NAMALWA (cell line): ENCODE data around the gene OR51B4.
"Not testable (repeated sequence)": the region's sequence is repeated elsewhere in the genome, so short reads cannot be mapped to it uniquely, and the experiment has no call there.

Experiments
- DNase-seq: peaks from one replicate; pipeline ENCODE4 v3.0.0-alpha.2; 2015; ENCODE audit warnings: low spot score

Gene OR51B4

DNA sequence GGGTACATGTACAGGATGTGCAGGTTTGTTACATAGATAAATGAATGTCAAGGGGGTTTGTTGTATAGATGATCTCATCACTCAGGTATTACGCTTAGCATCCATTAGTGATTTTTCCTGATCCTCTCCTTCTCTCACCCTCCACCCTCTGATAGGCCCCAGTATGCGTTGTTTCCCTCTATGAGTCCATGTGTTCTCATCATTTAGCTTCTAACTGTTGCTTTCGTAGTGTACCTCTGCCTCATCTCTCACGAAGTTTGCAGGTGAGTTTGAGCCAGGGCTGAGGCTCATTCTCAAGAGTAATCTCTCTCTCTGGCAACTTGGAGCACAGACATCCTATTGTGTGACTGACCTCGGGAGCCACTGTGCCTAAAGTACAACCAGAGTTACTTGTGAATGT, 27.4 kb downstream of the OR51B4 start:
- DNase-seq, result no peak

DNA sequence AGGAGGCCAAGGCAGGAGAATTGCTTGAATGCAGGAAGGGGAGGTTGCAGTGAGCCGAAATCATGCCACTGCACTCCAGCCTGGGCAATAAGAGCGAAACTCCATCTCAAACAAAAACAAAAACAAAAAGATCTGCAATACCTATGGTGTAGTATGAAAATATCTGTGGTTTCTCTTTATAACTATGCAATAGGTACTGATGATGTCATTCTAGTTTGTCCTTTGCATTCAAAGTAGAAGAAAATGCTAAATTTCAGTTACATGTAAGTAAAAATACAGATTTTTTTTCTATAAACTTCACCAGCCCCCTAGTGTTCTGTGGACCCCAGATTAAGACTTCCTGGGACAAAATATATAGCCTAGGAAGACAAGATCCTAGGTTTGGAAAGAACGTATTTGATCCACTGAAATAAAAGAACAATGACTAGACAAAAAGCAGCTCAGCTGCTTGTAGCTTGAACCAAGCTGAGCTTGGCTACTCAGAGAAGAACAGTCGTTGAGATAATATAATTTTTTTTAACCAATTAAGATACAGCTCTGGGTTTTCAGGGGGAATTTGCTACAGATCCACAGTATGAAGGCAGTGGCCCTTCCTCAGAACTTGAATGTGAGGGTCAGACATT, 29.2 kb downstream of the OR51B4 start:
- no peak for DNase-seq

DNA sequence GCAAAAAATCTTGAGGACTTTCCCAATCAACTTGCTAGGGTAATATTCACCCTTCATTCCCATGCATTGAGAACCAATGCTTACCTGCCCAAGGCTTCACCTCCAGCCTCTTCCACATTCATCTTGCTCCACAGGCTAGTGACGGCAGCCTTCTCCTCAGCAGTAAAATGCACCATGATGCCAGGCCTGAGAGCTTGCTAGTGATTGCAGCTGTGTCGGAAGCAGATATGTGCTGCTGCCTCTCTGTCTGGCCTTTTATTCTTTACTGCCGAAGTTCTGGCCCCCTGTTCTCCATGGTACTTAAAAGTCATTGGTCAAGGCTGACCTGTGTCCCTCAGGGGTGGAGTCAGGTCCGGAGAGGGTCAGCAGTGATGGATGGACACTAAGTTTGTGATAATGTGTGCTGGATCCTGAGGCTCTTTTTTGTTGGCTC, 32.0 kb downstream of the OR51B4 start, which contains the start of gene HBE1:
Gene HBE1, minus strand, starts transcription at position 231 of the 433 bp plus-strand sequence. Its CDS starts 55 bp downstream, at position 176.
- DNase-seq, result no peak

DNA sequence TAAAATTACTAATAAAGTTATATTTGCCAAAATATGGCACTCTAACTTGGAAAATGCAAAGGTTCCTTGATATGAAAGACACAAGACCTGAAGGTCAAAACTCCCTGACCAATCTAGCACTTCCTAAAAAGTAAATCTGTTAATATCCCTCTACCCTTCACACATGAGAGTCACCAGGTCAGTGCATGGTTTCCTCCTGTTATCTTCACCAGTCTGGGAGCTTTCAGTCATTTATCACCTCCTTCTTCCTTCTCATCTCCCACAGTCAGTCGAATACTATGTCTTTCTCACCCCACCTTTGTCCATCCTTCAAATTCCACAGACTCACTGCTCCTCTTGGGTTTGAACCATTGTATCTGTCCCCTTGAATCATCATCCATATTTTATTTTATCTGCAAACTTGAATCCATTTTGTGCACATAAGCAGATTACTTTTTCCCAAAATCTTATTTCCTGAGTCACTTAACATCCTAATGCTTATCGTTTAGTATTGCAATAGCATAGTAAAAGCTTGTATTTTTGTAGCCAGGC, 34.6 kb downstream of the OR51B4 start:
- DNase-seq, result no peak

DNA sequence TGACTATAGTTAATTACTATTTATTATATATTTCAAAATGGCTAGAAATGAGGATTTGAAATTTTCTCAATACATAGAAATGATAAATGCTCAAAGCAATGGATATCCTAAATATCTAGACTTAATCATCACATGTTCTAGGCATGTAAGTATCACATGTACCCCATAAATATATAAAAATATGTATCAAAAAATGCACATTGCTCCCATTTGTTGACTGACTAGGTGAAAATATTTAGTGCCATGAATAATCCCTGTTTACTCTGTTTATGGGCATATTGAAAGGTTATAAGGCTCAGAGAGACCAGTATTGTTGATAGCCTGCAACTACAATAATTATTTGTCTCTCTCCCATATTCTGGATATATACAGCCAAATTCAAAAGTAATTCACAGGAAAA, 35.1 kb downstream of the OR51B4 start:
- DNase-seq, result no peak

DNA sequence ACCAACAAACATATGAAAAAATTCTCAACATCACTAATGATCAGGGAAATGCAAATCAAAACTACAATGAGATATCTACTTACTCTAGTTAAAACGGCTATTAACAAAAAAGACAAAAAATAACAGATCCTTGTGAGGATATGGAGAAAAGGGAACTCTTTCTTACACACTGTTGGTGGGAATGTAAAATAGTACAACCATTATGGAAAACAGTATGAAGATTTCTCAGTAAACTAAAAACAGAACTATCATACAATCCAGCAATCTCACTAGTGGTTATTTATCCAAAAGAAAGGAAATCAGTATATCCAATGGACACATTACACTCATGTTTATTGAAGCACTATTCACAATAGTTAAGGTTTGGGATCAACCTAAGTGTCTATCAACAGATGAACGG, 35.9 kb downstream of the OR51B4 start:
- DNase-seq, result no peak

DNA sequence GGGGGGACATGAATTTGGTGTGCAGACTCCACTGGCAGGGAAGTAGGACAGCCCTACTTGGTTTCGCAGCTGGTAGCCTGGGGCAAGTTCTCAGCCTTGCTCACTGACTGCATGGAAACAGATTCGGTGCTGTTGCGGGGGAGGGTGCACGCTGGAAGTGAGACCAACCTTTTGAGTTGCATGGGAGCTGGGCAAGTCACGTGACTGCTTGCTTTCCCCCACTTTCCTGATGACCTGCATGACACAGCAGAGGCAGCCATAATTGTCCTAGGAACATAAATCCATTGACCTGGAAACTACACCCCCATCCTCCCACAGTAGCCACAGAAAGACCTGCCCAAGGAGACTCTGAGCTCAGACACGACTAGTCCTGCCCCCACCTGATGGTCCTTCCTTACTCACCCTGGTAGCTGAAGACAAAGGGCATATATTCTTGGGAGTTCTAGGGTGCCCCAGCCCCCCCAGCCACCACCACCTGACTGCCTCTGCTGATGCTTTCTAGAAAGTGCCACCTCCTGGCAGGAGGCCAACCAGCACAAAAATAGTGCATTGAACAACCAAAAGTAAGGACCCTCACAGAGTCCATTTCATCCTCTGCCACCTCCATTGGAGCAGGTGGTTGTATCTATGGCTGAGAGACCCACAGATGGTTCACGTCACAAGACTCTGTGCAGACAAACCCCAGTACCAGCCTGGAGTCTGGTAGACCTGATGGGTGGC, 43.0 kb downstream of the OR51B4 start:
- DNase-seq, result no peak

DNA sequence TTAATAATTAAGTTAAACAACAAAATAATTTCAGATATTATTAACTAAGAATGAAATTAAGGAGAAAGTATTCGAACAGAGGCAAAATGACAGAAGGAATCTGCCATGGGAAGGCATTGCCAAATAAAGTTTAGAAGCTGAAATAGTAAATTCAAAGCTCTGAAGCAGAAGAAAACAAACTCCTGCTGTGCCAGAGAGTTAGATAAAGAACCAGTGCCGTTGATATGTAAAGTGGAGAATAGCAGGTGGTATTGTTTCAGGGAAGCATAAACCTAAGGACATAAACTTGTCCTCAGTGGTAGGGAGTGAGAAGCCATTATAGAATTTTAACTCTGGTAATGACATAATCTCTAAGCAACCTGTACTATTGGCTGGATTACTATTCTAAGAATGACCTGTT, 44.5 kb downstream of the OR51B4 start:
- DNase-seq, result no peak

DNA sequence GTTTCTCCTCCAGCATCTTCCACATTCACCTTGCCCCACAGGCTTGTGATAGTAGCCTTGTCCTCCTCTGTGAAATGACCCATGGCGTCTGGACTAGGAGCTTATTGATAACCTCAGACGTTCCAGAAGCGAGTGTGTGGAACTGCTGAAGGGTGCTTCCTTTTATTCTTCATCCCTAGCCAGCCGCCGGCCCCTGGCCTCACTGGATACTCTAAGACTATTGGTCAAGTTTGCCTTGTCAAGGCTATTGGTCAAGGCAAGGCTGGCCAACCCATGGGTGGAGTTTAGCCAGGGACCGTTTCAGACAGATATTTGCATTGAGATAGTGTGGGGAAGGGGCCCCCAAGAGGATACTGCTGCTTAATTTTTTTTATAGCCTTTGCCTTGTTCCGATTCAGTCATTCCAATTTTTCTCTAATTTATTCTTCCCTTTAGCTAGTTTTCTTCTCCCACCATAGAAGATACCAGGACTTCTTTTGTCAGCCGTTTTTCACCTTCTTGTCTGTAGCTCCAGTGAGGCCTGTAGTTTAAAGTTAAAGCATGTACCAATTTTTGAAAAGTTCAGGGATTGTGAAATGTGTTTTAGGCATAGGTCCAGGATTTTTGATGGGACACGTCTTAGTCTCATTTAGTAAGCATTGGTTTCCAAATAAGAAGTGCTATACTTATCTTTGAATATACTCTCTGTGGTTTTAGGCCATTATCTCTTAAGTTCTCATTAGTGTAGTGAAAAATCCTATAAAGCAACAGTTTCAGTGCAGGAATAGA, 46.9 kb downstream of the OR51B4 start, which contains the start of gene HBG2:
Gene HBG2, minus strand, starts transcription at position 136 of the 768 bp plus-strand sequence. Its CDS starts 53 bp downstream, at position 83.
- not testable (repeated sequence) for DNase-seq

DNA sequence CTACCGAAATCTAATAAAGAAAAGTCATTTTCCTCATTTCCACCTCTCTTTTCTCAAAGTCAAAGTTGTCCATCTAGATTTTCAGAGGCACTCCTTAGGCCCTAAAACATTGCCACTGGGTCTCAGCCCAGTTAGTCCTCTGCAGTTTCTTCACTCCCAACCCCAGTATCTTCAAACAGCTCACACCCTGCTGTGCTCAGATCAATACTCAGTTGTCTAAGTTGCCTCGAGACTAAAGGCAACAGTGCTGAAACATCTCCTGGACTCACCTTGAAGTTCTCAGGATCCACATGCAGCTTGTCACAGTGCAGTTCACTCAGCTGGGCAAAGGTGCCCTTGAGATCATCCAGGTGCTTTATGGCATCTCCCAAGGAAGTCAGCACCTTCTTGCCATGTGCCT, 47.7 kb downstream of the OR51B4 start:
- not testable (repeated sequence) for DNase-seq

DNA sequence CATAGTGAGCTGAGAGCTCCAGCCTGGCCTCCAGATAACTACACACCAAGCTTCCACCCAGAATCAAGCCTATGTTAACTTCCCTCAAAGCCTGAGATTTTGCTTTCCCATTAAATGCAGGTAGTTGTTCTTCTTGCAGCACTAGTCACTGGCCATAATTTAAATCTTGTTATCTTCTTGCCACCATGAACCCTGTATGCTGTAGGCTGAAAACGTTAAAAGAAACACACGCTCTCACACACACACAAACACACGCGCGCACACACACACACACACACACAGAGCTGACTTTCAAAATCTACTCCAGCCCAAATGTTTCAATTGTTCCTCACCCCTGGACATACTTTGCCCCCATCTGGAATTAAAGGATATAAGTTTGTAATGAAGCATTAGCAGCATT, 48.3 kb downstream of the OR51B4 start:
- not testable (repeated sequence) for DNase-seq

DNA sequence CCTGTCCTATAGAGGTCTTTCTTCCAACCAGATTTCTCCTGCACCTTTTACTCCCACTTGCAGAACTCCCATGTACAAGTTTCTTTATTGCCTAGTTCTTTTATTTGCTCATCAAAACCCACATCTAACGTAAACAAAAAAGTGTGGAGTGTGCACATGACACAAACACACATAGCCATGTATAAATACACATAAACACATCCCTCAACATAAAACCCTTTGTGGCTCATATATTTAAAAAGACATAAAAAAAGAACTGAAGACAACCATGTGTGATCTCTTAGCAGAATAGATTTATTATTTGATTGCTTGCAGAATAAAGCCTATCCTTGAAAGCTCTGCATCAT, 48.9 kb downstream of the OR51B4 start:
- no peak for DNase-seq

DNA sequence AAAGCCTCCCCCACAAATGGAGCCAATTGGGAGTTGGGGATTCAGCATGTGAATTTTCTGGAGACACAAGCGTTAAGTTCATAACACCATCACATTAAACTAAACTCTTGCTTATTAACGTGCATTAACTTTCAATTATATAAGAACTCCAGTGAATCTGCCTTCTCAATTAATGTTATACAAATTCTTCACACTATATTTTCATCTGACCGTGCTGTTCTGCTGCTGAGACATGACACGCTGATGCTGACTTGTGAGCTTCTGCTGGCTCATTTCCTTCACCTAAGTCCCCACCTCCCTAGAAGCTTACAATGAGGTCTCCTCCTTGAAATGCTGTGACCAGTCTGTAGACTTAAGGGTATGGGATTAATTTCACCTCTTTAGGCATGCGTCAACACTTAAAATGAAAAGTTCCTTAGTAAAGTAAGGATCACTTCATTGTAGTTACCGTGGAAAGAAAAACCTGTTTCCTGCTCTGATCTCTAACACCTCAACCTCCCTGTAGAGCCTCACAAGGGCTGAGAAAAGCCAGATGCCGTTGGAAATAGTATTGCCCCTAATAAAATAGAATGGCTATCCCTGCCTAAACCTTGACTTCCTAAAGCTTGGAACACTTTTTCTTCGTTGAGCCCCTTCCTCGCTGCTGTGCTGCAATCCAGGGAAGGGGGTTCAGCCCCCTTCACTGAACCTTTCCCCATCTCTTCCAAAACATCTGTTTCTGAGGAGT, 49.4 kb downstream of the OR51B4 start:
- DNase-seq, result no peak

DNA sequence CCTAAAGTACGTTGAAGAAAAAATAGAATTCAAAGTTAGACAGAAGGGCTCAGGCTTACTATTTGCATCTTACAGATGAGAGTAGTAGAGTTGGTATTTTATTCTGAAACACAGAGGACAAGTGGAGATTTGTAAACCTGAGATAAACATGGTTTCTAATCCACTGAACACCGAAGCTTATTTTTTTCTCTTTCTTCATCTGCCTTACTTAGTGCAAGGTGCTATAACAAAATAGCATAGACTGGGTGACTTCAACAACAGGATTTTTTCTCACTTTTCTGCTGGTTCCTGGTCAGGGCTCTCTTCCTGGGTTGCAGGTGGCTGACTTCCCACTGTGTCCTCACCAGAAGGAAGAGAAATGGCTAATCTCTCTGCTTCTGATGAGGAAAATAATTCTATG, 50.0 kb downstream of the OR51B4 start:
- no peak for DNase-seq
